Activated naive CD4-positive, alpha-beta T cell treated with anti-CD3 and anti-CD28 coated beads, Interleukin-2, amount 50 U/mL, for 16 hours (primary cell): Measurements from ENCODE around the gene PSMA7.

Source experiments
- DNase-seq: peaks from one replicate; pipeline ENCODE4 v3.0.0-alpha.2; 2020

Gene PSMA7

DNA sequence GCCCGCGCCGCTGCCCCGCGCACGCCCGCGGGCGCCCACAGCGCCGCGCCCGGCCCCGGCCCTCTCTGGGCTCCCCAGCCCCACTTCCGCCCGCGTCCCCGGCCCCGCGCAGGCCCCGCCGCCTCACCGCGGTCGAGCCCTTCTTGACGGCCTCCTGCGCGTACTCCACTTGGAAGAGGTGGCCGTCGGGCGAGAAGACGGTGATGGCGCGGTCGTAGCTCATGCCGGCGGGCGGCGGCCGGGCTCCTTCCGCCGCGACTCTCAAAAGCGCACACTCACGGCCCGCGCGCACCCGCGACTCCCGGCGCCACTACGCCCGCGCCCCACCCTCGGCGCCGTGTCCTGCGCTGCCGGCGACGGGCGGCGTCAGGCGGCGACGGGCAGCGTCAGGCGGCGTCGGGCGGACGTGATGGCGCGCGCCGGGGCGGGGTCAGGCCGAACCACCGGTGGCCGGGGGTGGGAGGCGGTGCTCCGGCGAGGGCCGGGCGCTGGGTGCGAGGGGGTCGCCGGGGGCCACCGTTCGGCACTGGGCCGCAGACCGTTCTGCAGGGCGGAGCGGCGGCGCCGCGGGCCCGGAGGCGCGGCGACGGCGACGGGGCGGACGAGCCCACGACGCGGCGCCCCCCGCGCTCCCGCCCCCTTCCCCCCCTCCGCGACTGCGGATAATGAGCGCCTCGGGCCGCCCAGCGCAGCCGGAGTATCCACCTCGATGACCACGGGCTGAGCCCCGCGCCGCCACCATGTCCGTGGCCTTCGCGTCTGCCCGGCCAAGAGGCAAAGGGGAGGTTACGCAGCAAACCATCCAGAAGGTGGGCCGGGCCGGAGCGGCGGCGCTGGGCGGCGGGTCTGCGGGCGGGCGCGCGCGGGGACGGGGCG lies at the start of gene PSMA7, which contains the start of gene SS18L1:
PSMA7 (minus strand) TSS at position 314 of the 876 bp plus-strand sequence; CDS start at position 223, 91 bp downstream.
SS18L1 (plus strand) TSS at position 689 of the 876 bp plus-strand sequence; CDS start at position 741, 52 bp downstream.
- DNase-seq = peak; percentile 88

DNA sequence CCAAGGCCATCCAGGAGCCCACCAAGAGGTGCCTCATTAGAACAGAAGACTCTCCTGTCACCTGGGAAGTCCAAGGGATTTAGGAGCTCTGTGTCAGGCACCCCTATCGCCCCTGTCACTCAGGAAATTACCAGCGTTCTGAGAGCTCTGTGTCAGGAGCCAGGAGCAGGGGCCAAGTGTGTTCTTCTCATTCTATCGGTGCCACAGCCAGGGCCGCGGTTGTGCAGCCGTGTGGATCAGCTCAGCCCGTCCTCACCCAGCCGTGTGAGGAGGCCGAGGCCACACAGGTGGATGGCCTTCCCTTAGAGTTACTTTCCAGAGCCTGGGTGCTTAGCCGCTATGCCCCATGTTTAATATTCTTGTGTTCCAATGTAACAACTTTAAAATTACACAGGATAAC lies 49.4 kb upstream of the PSMA7 start:
- DNase-seq = no peak

DNA sequence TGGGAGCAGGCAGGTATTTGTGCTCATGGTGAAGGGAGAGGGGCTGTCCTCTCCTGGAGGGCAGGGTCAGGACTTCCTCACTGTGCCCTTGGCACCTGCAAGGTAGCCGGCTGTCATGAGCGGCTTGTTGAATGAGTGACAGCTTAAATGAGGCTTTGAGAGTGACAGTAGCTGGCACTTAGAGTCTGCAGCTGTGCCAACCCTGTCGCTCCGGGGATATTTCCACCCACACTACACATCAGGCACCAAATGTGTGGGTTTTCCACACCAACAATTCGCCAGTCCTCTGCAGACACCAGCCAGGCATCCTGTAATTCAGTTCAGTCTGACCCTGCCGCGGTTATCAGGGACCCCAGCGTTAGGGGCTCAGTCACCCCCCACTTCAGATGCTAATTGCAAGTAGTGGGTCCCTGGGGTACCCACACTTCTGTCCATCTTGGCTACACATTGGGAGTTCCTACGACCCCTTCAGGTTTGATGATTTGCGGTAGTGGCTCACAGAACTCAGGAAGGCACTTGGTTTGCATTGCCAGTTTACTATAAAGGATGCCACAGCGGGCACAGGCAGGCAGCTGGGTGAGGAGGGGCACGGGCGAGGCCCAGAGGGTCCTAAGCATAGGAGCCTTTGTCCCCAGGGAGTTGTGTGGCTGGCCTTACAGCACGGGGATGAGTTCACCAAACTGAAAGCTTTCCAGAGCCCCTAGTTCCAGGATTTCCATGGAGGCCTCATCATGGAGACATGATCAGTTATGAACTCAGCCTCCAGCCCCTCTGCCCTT lies 48.8 kb upstream of the PSMA7 start:
- no peak for DNase-seq

- DNase-seq = no peak
Observed at GRCh38 chr20:62190639-62191411, 47.6 kb upstream of the PSMA7 start.

DNA sequence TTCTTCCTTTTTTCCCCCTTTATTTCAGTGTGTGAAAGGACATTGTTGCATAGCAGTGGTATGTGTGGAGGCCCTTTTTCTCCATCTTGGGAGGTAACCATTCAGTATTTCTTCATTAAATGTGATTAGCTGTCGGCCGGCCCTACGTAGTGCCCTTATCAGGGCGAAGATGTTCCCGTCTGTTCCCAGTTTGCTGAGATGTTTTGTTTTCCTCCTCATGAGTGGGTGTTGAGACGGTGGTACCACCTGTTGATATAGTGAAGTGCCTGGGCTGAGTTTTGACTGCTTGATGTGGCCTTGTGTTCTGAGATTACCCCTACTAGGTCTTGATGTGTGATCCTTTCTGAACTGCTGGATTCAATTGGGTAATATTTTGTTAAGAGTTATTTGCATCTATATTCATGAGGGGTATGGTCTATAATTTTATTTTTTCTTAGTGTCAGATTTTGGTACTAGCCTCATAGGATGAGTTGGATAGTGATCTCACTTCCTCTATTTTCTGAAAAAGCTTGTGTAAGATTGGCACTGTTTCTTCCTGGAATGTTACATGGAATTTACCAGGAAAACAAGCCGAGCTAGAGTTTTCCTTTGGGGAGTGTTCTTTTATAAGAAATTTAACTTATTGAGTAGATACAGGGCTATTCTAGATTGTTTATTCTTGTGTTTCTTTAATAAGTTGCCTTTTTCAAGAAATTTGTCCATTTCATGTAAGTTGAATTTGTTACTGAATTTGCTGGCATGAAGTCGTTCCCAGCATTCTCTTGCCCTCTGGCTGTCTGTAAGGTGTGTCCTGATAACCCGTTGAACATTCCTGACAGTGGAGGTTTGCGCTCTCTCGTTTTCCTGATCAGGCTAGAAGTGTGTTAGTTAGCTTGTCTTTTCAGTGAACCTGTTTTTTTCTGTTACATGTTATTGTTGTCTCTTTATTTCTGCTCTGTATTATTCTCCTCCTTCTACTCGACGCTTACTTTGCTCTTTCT lies 44.0 kb upstream of the PSMA7 start:
- DNase-seq = no peak

DNA sequence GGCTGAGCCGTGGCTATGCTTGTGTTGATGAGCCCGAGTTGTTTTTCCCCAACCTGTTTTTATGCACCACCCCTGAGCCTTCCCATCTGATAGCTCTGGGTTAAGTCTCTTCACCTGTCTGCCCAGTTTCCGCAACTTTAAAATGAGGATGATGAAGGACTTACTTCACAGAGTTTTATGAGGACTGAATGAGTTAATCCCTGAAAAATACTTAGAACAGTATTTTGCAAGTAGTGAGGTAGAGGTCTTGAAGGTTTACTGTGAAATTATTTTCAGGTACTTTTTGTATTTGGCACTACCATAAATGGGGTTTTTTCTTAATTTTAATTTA lies 42.9 kb upstream of the PSMA7 start:
- DNase-seq = no peak

DNA sequence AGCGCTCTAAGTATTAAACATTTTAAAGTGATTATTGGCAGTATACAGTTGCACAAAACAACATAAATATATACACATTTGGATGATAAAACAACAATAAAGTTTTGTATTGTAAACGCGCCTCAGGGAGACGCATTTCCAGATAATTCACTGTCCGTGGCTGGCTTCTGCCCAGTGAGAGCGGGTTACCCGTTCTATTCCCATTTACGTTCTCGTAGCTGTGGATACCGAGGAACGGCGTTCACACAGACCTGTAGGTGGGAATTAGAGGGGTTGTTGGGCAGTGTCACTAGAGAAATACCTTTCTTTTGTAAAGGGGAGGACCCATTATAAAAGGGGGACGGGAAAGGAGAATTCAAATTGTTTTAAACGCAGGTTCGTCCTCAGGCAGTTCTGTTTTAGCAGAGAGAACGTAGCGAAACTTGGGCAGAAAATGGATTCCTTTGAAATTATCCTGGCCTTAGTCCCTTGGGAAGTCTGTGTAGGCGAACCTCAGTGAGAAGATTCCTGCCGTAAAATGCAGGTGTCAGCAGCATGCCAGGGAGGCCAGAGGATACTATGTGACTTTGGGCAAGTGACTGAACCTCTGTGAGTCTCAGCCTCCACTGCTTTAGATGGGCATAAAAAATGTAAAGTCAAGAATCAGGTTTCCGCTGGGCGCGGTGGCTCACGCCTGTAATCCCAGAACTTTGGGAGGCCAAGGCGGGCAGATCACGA lies 40.4 kb upstream of the PSMA7 start:
- no peak for DNase-seq

GRCh38 chr20:62182469-62183425 lies 39.6 kb upstream of the PSMA7 start, which contains the start of gene MTG2:
Gene MTG2, plus strand, starts transcription at chr20:62183028. Its CDS starts 10,393 bp downstream, at chr20:62193421.
- DNase-seq = peak; percentile 94

- no peak for DNase-seq
Observed at GRCh38 chr20:62181808-62182207, 38.6 kb upstream of the PSMA7 start.

DNA sequence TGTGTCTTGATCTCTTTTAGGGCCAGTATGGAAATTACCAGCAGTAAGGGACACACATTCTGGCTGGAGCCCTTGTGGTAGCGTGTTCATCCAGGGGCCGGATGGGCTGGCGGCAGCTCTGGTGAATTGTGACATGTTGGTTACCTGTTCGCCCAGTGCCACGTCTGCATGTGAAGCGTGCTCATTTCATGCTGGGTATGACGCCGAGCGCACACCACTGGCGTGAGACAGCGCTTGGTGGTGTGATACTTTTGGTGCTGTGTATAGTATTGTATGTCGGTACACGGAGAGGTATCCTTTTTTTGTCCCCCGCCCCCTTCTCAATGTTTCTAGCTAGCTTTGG lies 35.9 kb upstream of the PSMA7 start:
- DNase-seq = no peak

DNA sequence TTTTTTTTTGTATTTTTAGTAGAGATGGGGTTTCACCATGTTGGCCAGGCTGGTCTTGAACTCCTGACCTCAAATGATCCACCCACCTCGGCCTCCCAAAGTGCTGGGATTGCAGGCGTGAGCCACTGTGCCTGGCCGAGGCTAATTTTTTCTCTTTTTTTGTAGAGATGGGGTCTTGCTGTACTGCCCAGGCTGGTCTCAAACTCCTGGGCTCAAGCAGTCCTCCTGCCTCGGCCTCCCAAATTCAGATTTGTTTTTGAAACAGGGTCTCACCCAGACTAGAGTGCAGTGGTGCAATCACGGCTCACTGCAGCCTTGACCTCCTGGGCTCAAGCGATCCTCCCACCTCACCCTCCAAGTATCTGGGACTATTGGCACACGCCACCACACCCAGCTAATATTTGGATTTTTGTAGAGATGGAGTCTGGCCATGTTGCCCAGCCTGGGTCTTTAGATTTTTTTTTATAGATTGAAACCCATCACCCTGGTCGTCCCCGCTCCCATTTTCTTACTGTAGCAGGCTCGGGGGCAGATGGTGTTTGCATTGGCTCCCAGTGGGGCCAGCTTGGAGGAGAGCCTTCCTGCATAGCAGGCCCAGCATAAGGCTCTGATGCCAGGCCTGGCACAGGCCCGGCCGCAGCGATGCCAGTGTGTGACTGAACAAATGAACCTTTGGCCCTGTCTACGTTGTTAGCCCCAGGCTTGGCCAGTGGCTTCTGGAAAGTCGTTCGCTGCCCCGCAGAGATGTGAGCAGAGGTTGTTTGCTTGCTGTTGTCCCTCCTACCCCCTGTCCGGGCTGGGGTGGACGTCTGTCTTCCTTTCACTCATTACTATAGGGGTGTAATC lies 35.3 kb upstream of the PSMA7 start:
- no peak for DNase-seq

DNA sequence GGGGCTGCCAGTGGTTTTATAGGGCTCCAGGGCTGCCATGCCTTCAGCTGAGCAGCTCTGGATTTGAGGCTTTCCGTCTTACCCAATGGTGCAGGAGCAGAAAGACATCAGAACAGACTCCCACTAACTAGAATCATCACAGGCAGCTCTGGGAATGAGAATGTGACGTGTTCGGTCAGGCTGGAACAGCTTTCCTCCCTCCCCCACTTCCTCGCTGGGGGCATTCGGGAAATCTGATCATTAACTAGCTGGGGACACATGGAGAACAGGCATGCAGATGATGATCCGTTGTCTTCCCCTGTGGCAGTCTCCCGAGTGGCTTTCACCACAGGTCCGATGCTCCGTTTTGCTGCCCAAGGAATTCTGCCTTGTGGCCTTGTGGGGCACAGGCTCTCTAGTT lies 34.1 kb upstream of the PSMA7 start:
- no peak for DNase-seq

- DNase-seq = no peak
Observed at GRCh38 chr20:62176866-62177265, 33.7 kb upstream of the PSMA7 start.

DNA sequence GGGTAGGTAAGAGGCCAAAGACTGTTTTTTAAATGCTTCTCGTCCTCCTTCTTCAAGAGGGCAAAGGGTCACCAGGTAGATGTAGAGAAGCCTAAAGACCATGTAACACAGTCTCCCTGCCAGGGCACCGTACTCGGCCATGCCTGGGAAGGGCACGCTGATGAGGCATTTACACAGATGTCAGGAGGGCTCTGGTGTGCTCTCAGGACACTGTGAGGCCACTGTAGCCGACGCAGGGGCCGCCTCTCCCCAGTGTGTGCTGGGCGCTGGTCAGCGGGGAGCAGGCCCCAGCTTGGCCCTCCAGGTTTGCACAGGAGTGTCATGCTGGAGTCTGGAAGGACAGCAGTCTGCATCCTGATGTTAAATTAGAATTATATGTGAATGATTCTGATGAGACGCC lies 32.5 kb upstream of the PSMA7 start:
- no peak for DNase-seq

- DNase-seq = no peak
Observed at GRCh38 chr20:62174870-62175624, 31.9 kb upstream of the PSMA7 start.

- no peak for DNase-seq
Observed at GRCh38 chr20:62174021-62174804, 31.0 kb upstream of the PSMA7 start.

GRCh38 chr20:62172666-62173065 lies 29.5 kb upstream of the PSMA7 start:
- no peak for DNase-seq

DNA sequence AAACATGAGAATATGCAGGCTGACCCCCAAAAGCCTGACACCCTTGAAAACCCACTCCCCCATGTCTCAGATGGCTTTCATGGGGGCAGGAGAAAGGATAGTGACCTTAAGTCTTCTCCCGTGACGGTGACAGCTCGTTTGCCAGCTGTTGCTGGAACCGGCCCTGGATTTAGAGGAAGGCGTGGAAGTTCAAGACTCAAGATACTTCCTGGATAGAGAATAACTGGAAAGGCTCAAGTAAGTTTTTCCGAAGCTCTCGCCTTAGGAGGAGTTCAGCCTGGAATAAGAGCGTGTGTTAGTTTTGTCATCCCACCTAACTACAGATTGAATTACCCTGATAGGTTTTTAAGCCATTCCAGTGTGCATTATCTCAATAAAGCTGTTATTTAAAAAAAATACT lies 28.1 kb upstream of the PSMA7 start:
- DNase-seq = no peak
